Measurements from ENCODE around the gene STPG2.

Gene STPG2

DNA sequence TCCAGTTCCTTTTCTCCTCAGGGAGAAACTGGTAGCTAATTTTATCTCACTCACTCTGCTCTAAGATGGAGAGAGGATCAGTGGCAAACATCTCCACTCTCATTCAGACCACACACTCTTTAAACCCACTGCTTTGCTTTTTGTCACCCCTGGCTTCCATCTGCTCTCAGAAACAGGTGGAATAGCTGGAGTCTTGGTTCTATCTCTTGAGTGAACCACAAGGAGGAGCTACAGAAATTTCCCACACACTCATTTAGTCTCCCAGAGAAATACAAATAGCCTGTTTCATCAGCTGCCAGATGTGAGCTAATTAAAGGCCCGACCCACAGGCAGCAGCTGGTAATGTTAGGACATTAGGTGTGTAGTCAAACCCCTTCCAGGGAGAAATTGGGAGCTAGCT, 96.6 kb downstream of the STPG2 start:
- H3K4me3 Mint-ChIP-seq, result no peak overlapping the region
- DNase-seq, result no peak
- H3K36me3 Mint-ChIP-seq (ENCODE audit: insufficient read depth), result no peaks in the 10 kb centered on the region
- H3K27ac Mint-ChIP-seq, result no peak overlapping the region
- peaks cover 3 to 9% of the 10 kb centered on the region in 2 donors for H3K9me3 Mint-ChIP-seq
- peaks cover 5 to 18% of the 10 kb centered on the region in 2 donors for H3K27me3 Mint-ChIP-seq
- ATAC-seq (replicated peaks), result no peak
- H3K4me1 Mint-ChIP-seq (ENCODE audit: low read depth in 2 of 2), result no peaks in the 10 kb centered on the region

DNA sequence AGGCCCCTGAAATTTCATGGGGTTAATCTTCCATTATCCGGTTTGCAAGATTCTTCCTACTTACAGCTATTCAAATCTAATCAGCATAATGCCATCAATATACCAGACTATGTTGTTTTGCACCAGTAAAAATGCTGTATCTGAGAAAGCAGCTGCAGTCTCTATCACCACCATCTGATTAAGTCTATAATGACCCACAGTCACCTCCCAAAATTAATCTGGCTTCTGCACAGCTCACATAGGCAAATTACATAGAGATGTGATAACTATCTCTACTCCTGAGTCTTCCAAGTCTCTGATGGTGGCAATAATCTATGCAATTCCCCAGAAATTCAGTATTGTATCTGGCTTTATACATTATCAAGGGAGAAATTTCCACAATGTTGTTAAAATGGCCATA, 113.2 kb downstream of the STPG2 start:
- ATAC-seq (replicated peaks) (no peak), DNase-seq (no peak)
- peaks cover 14 to 15% of the 10 kb centered on the region in 2 donors for H3K9me3 Mint-ChIP-seq
- no peaks in the 10 kb centered on the region for H3K36me3 Mint-ChIP-seq (ENCODE audit: insufficient read depth)
- no peak overlapping the region for H3K27ac Mint-ChIP-seq
- no peaks in the 10 kb centered on the region for H3K4me1 Mint-ChIP-seq (ENCODE audit: low read depth in 2 of 2)
- H3K27me3 Mint-ChIP-seq, result peaks cover 0 to 6% of the 10 kb centered on the region in 2 donors
- H3K4me3 Mint-ChIP-seq, result no peak overlapping the region

DNA sequence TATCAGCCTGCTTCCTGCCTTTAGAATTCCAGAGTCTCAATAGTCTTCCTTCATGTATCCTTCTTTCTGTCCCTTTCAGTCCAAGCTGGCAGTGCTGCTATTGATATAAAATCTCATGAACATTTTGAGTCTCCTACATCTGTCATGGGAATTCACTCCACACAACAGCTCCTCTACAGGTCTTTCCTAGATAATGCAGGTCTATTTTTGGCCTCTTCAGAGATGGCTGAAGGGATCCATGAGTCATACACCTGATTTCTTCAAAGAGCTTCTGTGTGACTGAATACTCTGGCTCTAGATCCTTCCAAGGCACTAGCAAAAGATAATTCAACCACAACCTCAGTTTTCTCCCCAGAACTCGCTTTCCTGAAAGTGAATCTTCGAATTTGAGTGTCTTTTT, 115.4 kb downstream of the STPG2 start:
- Mint-ChIP-seq H3K9me3 (peaks cover 5 to 18% of the 10 kb centered on the region in 2 donors), H3K36me3 (ENCODE audit: insufficient read depth) (no peaks in the 10 kb centered on the region), H3K4me3 (no peak overlapping the region), H3K27me3 (peaks cover 0 to 6% of the 10 kb centered on the region in 2 donors), H3K4me1 (ENCODE audit: low read depth in 2 of 2) (no peaks in the 10 kb centered on the region), H3K27ac (no peak overlapping the region)
- no peak for ATAC-seq (replicated peaks)
- DNase-seq, result no peak

DNA sequence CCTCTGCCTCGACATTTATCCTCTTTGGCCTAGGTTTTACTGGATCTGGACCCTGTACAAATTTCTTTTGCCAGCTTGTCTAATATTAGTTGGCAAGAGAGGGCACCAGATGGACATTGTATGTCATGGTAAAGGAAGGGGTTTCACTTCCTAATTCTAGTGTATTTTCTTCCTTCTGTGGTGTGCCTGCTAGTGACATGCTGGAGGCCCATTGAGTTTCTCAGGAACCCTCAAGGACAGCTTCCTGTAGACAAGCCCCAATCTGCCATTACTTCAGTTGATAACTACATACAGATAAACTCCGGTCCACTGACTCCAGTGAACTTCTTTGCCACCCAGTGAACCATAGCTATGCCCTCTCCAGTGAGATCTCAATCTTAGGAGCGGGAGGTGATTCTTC, 116.9 kb downstream of the STPG2 start:
- ATAC-seq (replicated peaks), result no peak
- no peak for DNase-seq
- no peak overlapping the region for H3K4me3 Mint-ChIP-seq
- H3K4me1 Mint-ChIP-seq (ENCODE audit: low read depth in 2 of 2), result no peaks in the 10 kb centered on the region
- no peak overlapping the region for H3K27ac Mint-ChIP-seq
- H3K36me3 Mint-ChIP-seq (ENCODE audit: insufficient read depth), result no peaks in the 10 kb centered on the region
- peaks cover under 1 to 12% of the 10 kb centered on the region in 2 donors for H3K9me3 Mint-ChIP-seq
- no peaks in the 10 kb centered on the region for H3K27me3 Mint-ChIP-seq

DNA sequence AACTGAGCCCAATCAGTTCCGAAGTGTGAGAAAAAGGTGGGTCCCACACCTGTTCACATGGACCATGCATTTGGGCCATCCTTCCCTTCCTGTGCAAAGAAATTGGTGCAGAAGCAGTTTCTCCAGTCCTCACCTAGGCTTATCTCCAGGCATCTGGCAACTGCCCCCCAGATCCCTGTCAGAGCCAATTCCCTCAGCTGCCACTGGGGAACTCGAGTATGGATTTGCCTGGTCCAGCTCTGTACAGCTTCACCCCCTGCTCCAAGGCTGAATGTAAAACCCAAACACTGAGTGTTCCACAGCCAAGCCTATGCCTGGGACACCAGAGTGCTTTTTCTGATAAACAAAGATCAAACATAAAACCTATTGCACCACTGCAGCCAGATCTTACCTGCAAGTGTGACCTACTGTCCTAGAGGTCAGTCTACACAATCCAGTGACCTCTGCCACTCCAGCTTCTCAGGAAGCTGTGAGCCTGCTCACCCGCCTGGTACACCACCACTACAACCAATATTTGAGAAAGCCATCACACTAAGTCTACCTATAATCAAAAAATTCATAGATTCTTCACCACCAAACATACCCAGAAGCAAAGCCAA, 136.4 kb downstream of the STPG2 start:
- DNase-seq, result no peak
- no peak overlapping the region for H3K4me3 Mint-ChIP-seq

DNA sequence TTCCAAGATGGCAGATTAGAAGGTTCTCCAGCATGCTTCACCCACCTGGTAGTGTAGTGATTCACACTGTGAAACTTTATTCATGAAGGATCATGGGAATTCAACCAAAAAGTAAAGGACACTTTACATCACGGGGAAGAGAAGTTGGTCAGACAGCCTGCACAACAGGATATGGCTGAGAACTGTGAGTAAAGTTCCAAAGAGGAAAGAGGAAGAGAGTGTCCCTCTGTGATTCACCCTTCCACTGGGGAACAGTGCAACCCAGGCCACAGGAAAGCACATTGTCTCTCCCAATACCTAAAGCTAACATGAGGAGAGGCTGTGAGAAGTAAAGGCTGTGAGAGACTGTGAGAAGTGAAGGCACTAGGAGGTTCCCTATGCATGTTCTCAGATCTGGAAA, 137.2 kb downstream of the STPG2 start:
- no peak overlapping the region for H3K27ac Mint-ChIP-seq
- no peak for DNase-seq
- H3K27me3 Mint-ChIP-seq, result no peaks in the 10 kb centered on the region
- H3K4me1 Mint-ChIP-seq (ENCODE audit: low read depth in 2 of 2), result no peaks in the 10 kb centered on the region
- no peaks in the 10 kb centered on the region for H3K36me3 Mint-ChIP-seq (ENCODE audit: insufficient read depth)
- H3K9me3 Mint-ChIP-seq, result peaks cover 7 to 16% of the 10 kb centered on the region in 2 donors
- no peak overlapping the region for H3K4me3 Mint-ChIP-seq
- ATAC-seq (replicated peaks), result no peak

More for the DNA sequence above, 136.4 kb downstream of the STPG2 start:
- H3K4me1 Mint-ChIP-seq (ENCODE audit: low read depth in 2 of 2), result no peaks in the 10 kb centered on the region
- H3K36me3 Mint-ChIP-seq (ENCODE audit: insufficient read depth), result no peaks in the 10 kb centered on the region
- no peak overlapping the region for H3K27ac Mint-ChIP-seq
- H3K9me3 Mint-ChIP-seq, result peaks cover 8 to 18% of the 10 kb centered on the region in 2 donors
- no peak for ATAC-seq (replicated peaks)
- no peaks in the 10 kb centered on the region for H3K27me3 Mint-ChIP-seq

DNA sequence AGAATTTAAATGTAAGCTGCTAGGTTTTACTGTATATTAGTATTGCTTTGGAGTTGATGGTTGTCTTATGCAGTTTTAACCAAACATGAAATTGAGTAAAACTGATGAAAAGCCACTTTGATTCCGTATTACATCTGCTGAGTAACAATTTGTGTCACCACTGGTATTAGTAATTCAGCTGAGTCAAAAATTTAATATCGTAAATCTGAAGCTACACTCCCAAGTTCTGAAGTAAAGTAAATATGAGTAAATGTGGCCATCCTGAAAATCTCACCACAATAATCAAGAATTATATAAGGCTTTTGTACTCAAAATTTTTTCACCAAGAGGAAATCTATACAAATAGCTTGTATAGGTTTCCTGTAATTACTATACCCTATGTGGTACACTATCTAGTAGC, 142.3 kb downstream of the STPG2 start:
- Mint-ChIP-seq H3K27ac (no peak overlapping the region), H3K4me1 (ENCODE audit: low read depth in 2 of 2) (no peaks in the 10 kb centered on the region), H3K27me3 (no peaks in the 10 kb centered on the region), H3K36me3 (ENCODE audit: insufficient read depth) (no peaks in the 10 kb centered on the region), H3K9me3 (peaks cover 0 to 22% of the 10 kb centered on the region in 2 donors), H3K4me3 (no peak overlapping the region)
- ATAC-seq (replicated peaks) (no peak), DNase-seq (no peak)

DNA sequence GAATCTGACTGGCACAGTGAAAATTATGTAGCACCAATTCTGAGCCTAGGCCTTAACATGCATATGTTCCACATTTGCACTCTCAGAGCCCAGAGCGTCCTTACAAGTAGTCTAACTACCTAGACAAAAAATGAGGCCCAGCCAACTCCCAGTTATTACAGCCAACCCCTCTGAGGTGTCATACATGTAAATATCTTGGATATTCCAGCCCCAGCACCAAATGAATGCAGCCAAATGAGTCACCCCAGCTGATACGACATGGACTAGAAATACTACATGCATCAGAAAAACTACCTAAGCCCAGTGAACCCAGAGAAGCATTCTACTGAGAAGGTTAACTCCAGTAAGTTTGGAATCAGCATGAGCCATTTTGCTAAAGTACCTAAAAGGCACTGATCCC, 145.1 kb downstream of the STPG2 start:
- Mint-ChIP-seq H3K9me3 (peaks cover 2 to 33% of the 10 kb centered on the region in 2 donors), H3K27ac (no peak overlapping the region), H3K27me3 (no peaks in the 10 kb centered on the region), H3K4me3 (no peak overlapping the region), H3K4me1 (ENCODE audit: low read depth in 2 of 2) (no peaks in the 10 kb centered on the region), H3K36me3 (ENCODE audit: insufficient read depth) (no peaks in the 10 kb centered on the region)
- no peak for ATAC-seq (replicated peaks)
- no peak for DNase-seq

DNA sequence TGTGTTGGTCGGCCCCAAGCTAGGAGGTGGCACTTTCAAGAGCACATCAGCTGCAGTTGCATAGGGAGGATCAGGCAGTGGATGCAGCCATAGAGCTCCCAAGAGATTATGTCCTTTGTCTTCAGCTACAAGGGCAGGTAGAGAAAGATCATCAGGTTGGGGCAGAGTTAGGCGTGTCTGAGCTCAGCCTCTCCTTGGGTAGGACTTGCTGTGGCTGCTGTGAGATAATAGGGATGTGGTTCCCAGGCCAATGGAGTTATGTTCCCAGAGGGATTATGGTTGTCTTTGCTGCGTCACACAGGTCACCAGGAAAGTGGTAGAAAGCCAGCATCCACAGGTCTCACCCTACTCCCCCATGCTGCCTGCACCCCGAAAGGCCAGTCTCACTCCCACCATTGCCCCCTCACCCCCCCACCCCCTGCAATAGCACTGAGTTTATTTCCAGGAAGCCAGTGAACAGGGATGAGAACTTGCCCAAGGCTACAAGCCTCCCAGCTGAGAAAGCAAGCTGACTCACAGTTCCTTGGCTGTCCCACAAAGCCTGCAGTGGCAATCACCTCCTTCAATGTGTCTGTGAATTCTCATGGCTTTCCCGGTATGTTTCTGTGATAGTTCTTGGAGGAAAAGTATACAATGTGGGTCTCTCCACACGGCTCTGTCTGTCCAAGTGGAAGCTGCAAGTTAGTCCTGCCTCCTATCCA, 148.4 kb downstream of the STPG2 start:
- ATAC-seq (replicated peaks), result no peak
- H3K4me1 Mint-ChIP-seq (ENCODE audit: low read depth in 2 of 2), result no peaks in the 10 kb centered on the region
- H3K27ac Mint-ChIP-seq, result no peak overlapping the region
- H3K27me3 Mint-ChIP-seq, result no peaks in the 10 kb centered on the region
- H3K9me3 Mint-ChIP-seq, result peaks cover 2 to 35% of the 10 kb centered on the region in 2 donors
- no peak for DNase-seq
- H3K36me3 Mint-ChIP-seq (ENCODE audit: insufficient read depth), result no peaks in the 10 kb centered on the region
- no peak overlapping the region for H3K4me3 Mint-ChIP-seq

DNA sequence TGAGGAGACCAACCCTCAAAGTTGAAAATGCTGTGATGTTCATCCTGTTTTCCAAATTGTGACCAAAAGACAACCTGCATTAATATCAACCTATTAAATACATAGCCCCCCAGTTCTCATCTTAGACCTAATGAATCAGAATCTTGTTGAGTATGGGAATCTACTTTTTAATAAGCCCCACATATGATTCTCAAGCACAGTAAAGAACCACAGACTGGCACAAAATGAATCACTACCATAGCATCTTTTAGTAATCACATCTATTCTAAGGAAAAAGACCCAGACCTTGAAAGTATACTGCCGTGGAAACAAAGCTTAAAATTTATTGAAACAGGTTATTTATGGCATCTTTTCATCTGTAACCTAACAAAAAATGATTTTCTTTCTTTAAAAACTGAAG, 152.9 kb downstream of the STPG2 start:
- Mint-ChIP-seq H3K9me3 (peaks cover 2 to 13% of the 10 kb centered on the region in 2 donors), H3K4me1 (ENCODE audit: low read depth in 2 of 2) (no peaks in the 10 kb centered on the region), H3K4me3 (no peak overlapping the region), H3K27me3 (no peaks in the 10 kb centered on the region), H3K36me3 (ENCODE audit: insufficient read depth) (no peaks in the 10 kb centered on the region), H3K27ac (no peak overlapping the region)
- ATAC-seq (replicated peaks) (no peak), DNase-seq (no peak)

DNA sequence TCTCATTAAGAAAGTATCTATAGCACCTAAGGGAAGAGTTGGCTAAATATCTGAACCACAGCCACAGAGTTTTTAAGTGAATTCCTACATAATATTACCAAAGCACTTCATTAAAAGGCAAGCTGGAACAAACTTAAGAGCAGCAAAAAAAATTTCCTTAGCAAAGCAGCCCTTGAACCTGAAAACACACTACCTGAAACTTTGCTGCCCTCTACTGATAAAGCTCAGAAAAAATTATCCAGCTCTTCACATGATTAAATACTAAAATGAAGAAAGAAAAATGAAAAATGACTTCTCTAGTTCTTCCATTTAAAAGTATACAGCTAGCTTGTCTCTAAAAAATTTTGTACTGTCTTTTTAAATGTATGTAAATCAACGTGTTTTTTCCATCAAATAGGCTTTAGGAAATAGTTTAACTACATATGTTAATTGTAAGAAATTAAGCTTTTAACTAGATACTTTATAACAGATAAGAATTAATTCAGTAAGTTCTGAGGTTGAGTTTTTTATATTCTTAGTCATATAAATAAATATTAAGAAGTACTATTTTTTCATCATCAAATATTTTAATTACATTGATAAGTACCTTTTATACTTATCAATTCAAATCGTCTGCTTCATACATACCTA, 156.1 kb downstream of the STPG2 start:
- H3K4me1 Mint-ChIP-seq (ENCODE audit: low read depth in 2 of 2), result no peaks in the 10 kb centered on the region

DNA sequence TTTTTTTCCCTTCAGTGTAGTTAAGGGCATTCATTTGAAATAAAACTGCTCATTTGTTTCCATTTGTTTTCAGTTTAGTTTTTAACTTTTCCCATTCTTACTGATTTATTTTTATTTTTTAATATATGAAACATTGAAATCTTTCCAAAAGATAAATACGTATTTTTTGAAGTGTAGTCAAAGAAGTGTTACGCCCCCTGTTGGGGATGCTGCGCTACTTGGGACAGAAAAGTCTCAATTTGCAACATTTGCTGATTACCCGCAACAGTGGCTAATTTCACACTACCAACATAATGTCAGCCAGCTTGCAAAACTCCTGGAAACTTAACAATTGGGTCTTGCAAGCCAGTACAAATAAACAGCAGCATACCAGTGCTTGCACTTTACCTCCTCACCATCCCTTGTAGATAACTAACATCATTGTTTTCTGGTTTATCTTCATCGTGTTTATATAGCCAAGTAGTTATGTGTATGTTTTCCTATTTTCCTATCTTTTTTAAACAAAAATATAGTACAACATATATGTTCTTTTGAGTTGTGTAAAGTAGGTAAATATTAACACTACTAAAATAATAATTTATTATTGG, 158.6 kb downstream of the STPG2 start:
- DNase-seq (no peak), ATAC-seq (replicated peaks) (no peak)
- H3K4me1 Mint-ChIP-seq (ENCODE audit: low read depth in 2 of 2), result no peaks in the 10 kb centered on the region
- H3K27ac Mint-ChIP-seq, result no peak overlapping the region
- no peak overlapping the region for H3K4me3 Mint-ChIP-seq
- H3K9me3 Mint-ChIP-seq, result no peaks in the 10 kb centered on the region
- H3K27me3 Mint-ChIP-seq, result no peaks in the 10 kb centered on the region
- H3K36me3 Mint-ChIP-seq (ENCODE audit: insufficient read depth), result no peaks in the 10 kb centered on the region

More for the DNA sequence above, 156.1 kb downstream of the STPG2 start:
- no peak overlapping the region for H3K27ac Mint-ChIP-seq
- no peak for ATAC-seq (replicated peaks)
- H3K27me3 Mint-ChIP-seq, result no peaks in the 10 kb centered on the region
- no peak for DNase-seq
- H3K4me3 Mint-ChIP-seq, result no peak overlapping the region
- H3K9me3 Mint-ChIP-seq, result no peaks in the 10 kb centered on the region
- no peaks in the 10 kb centered on the region for H3K36me3 Mint-ChIP-seq (ENCODE audit: insufficient read depth)

DNA sequence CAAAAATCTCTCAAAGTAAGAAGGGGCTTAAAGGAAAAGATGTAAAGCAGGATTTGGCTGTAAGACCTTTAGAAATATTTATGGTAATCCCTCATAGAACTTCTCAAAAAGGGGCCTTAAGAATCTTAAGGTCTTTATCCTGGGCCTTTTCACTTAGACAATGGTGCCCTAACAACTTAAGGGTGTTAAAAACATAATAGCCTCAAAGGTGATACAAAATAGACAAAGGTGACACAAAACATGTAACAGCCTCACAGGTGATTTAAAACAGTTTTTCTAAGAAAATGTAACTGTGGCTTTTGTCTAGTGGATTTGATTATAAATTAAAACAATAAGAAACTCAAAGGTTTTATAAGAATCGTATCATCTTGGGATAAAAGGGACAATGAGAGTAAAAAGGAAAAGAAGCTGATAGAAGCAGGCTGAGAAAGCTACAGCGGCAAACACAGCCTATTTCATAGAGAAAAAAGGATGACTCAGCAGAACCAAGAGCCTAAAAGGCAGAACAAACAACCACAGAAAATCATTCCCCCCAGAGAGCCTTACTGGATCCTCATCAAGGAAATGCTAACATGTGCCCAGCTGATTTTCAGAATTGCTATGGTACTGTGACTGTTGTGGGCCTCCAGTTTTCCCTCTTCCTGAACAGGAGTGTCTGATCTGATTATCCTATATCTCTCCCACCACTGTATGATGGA, 164.3 kb downstream of the STPG2 start:
- Mint-ChIP-seq H3K9me3 (no peaks in the 10 kb centered on the region), H3K27me3 (no peaks in the 10 kb centered on the region), H3K36me3 (ENCODE audit: insufficient read depth) (no peaks in the 10 kb centered on the region), H3K27ac (no peak overlapping the region), H3K4me3 (no peak overlapping the region), H3K4me1 (ENCODE audit: low read depth in 2 of 2) (no peaks in the 10 kb centered on the region)
- ATAC-seq (replicated peaks) (no peak), DNase-seq (no peak)

Measured in effector memory CD8-positive, alpha-beta T cell (primary cell).